T-helper 1 cell (primary cell): ENCODE results near the gene ICAM4.
"Not testable (repeated sequence)": the region's sequence is repeated elsewhere in the genome, so short reads cannot be mapped to it uniquely, and the experiment has no call there.

ENCODE experiments used
- DNase-seq, 5 donors: peaks; one replicate each; pipeline ENCODE4 v3.0.0-alpha.2; 2012 to 2020

ICAM4 gene

GRCh38 chr19:10320602-10321416, 34.1 kb downstream of the ICAM4 start:
- no peak for DNase-seq

- no peak for DNase-seq
These were observed 34.7 kb downstream of the ICAM4 start for GRCh38 chr19:10321417-10321797.

GRCh38 chr19:10321874-10322835, 35.4 kb downstream of the ICAM4 start:
- no peak for DNase-seq

GRCh38 chr19:10325732-10326131, 39.0 kb downstream of the ICAM4 start:
- no peak for DNase-seq

GRCh38 chr19:10327793-10328192, 41.0 kb downstream of the ICAM4 start:
- DNase-seq, result no peak

- no peak for DNase-seq
These were observed 42.0 kb downstream of the ICAM4 start for GRCh38 chr19:10328558-10329429.

- no peak for DNase-seq
These were observed 42.8 kb downstream of the ICAM4 start for GRCh38 chr19:10329555-10329954.

GRCh38 chr19:10332158-10332964, 45.6 kb downstream of the ICAM4 start:
- DNase-seq, result no peak

- peak; percentile 97 to 98 (median 98) for DNase-seq
These were observed 46.4 kb downstream of the ICAM4 start, which contains the start of gene RAVER1 for GRCh38 chr19:10332965-10333757. TSS of gene RAVER1 (minus strand) at chr19:10333529. CDS start at chr19:10333507, 22 bp downstream.

- DNase-seq, result no peak
These were observed 47.2 kb downstream of the ICAM4 start for GRCh38 chr19:10333758-10334587.

GRCh38 chr19:10334588-10335351, 48.0 kb downstream of the ICAM4 start:
- DNase-seq, result peak in 2 of 5 donors; percentile 22 to 32

- no peak for DNase-seq
These were observed 48.7 kb downstream of the ICAM4 start for GRCh38 chr19:10335352-10335985.

GRCh38 chr19:10336725-10337124, 50.0 kb downstream of the ICAM4 start:
- DNase-seq, result not testable (repeated sequence)
